AG09309 (cell line): ENCODE measurements around the gene REL.

Source experiments
- DNase-seq: peaks from one replicate; pipeline ENCODE4 v3.0.0-alpha.2; 2010; ENCODE audit warnings: low read depth
- H3K4me3 ChIP-seq: 2 replicates; pipeline ENCODE4 v1.5.1; 2011; ENCODE audit warnings: mild to moderate bottlenecking, low read depth, low read length, moderate library complexity; ENCODE audit not compliant: control insufficient read depth
- TF ChIP-seq, protein P1 (sequence below): IDR thresholded peaks from 2 replicates; pipeline ENCODE4 v1.5.1; 2011; ENCODE audit warnings: mild to moderate bottlenecking, low read depth, low read length, inconsistent platforms; ENCODE audit not compliant: insufficient read depth, control insufficient read depth; ENCODE audit errors: missing control alignments

The REL gene

DNA sequence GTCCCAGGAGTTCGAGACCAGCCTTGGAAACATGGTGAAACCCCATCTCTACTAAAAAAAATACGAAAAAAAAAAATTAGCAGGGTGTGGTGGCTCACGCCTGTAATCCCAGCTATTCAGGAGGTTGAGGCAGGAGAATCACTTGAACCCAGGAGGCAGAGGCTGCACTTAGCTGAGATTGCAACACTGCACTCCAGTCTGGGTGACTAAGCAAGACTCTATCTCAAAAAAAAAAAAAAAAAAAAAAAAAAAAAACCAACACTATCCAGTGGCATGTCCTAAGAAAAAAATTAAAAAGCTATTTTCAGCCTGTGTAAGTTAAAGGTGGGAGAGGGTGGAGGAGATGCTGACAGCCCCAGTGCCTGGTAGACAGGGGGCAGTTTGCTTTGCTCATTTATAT lies 32.2 kb upstream of the REL start:
- TF ChIP-seq, protein P1, sequence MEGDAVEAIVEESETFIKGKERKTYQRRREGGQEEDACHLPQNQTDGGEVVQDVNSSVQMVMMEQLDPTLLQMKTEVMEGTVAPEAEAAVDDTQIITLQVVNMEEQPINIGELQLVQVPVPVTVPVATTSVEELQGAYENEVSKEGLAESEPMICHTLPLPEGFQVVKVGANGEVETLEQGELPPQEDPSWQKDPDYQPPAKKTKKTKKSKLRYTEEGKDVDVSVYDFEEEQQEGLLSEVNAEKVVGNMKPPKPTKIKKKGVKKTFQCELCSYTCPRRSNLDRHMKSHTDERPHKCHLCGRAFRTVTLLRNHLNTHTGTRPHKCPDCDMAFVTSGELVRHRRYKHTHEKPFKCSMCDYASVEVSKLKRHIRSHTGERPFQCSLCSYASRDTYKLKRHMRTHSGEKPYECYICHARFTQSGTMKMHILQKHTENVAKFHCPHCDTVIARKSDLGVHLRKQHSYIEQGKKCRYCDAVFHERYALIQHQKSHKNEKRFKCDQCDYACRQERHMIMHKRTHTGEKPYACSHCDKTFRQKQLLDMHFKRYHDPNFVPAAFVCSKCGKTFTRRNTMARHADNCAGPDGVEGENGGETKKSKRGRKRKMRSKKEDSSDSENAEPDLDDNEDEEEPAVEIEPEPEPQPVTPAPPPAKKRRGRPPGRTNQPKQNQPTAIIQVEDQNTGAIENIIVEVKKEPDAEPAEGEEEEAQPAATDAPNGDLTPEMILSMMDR = no peak
- no peak overlapping the region for H3K4me3 ChIP-seq
- DNase-seq = no peak

DNA sequence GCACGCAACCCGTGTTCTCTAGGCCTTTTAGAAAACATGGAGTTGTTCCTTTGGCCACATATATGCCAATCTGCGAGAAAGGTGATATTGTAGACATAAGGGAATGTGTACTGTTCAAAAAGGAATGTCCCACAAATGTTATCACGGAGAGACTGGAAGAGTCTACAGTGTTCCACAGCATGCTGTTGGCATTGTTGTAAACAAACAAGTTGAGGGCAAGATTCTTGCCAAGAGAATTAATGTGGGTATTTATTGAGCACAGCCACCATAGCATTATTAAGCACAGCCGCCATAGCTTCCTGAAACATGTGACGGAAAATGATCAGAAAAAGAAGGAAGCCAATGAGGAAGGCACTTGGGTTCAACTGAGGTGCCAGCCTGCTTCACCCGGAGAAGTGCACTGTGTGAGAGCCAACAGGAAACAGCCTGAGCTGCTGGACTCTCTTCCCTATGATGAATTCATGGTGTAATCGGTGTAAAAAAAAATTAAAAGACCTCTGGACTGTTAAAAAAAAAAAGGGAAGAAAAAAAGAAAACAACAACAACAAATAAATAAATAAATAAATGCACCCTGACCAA lies 29.0 kb upstream of the REL start:
- H3K4me3 ChIP-seq = no peak overlapping the region
- TF ChIP-seq, protein P1 = no peak
- DNase-seq = no peak

DNA sequence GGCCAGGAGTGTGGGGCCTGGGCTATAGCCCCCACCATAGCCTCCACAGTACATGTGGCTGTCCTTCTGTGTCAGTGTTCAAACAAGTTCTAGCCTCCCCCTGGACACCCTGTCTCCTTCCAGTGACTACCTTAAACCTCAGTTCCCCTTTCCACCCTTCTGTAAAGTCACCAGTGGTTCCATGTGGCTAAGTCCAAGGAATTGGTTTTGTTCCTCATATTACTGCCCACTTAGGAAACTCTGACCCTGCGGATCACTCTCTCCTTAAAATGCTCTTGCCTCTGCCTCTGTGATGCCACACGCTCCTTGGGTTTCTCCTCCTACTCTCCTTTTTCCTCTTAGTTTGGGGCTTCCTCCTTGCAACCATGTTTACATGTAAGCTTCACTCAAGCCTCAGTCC lies 27.8 kb upstream of the REL start:
- TF ChIP-seq, protein P1 = no peak
- DNase-seq = no peak
- no peak overlapping the region for H3K4me3 ChIP-seq

DNA sequence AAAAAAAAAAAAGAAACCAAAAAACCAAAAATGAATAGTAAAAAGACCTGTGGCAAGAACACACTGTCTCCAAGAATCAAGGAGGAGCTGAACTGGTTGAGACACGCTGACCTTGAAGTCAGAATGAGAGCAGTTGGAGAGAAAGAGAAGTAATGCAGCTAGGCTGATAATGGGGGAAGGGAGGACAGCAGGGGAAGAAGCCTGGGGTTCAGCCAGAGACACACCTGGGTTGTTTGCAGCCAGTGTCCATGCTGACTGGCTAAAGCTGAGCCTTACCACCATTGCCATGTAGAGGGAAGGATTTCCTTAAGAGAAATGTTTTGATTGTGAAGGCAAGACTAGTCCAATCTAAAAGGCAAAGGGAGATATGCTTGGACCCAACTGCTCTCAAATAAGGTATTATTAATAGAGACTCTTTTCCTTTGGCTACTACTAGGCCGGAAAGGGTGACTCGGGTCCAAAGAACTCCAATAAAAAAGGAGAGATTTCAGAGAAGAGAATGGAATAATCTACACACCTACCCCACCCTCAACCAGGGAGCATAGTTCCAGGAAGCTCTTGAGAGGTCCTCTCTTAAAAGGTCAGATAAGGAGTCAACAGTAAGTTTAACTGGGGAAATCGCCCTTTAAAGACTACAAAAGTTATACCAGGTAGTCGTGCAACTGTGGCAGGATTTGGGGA lies 25.2 kb upstream of the REL start:
- H3K4me3 ChIP-seq = no peak overlapping the region
- no peak for DNase-seq
- TF ChIP-seq, protein P1 = no peak

DNA sequence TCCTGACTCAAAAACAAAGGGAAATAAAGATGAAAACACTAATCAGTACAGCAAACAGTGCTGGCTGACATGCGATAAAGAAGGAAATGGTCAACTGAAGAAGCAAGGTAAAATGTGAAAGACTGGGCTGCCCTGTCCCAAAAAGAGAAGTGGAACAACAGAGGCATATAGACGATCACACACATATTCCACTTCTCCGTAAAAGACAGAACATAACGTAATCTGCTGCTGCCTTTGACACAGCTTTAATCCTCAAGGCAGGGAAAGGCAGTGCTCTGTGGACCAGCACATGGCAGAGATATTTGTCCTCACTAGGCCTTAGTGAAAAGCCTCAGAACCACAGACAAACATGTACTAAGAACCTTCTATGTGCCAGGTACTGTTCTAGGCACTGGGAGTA lies 24.3 kb upstream of the REL start:
- DNase-seq = no peak
- TF ChIP-seq, protein P1 = no peak
- H3K4me3 ChIP-seq = no peak overlapping the region

DNA sequence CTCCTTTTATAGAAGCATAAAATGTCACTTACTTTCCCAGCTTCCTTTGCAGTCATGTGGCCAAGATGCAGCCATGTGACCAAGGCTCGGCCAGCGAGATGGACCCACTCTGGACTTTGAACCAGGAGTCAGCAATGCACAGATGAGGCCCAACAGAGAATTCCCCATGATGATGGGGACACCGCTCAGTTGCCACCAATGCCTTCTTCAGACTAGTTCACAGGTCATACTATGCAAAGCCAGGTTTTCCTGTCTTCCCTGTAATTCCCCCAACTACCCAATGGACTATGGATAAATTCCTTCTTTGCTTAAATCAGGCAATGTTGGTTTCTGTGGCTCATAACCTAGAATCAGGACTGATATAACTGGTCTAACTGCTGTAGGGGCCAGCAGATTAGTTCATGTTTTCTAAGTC lies 22.5 kb upstream of the REL start:
- H3K4me3 ChIP-seq = no peak overlapping the region
- no peak for DNase-seq
- TF ChIP-seq, protein P1 = no peak
